K562 (cell line): ENCODE data around the gene SERTAD3. TPM values are rescaled to one million over a fixed set of nuclear protein-coding genes. Genes with fewer than 3 reads are reported as not detected.

ENCODE experiments used
- AFF1 ChIP-seq, 2 experiments: fragments of 450-650 bp; IDR thresholded peaks; 2 replicates each; pipeline ENCODE4 v1.6.1; 2018; ENCODE audit warnings: mild to moderate bottlenecking in 2 of 2, low read depth in 1 of 2; ENCODE audit not compliant: partially characterized antibody in 2 of 2
- ATF2 ChIP-seq: sonication (generic); formaldehyde crosslinking; IDR thresholded peaks from 2 replicates; pipeline ENCODE4 v1.8.1; 2022; ENCODE audit warnings: missing genetic modification reagents
- CBFA2T3 ChIP-seq: fragments of 450-650 bp; IDR thresholded peaks from 2 replicates; pipeline ENCODE4 v1.6.1; 2017
- CTBP1 ChIP-seq: fragments of 450-650 bp; IDR thresholded peaks from 2 replicates; pipeline ENCODE4 v1.6.1; 2016; ENCODE audit warnings: borderline replicate concordance
- CXXC5 ChIP-seq: fragments of 250-450 bp; sonication (Bioruptor Pico); IDR thresholded peaks from 2 replicates; pipeline ENCODE4 v1.8.0; 2022; ENCODE audit warnings: inconsistent platforms, mild to moderate bottlenecking, moderate library complexity
- FOSL1 ChIP-seq: fragments of 200-800 bp; sonication (Bioruptor generic); conservative IDR thresholded peaks from 2 replicates; pipeline ENCODE4 v1.6.1; 2016; ENCODE audit warnings: missing genetic modification characterization, missing compliant biosample characterization
- GABPA ChIP-seq: fragments of 200-800 bp; sonication (Bioruptor generic); conservative IDR thresholded peaks from 2 replicates; pipeline ENCODE4 v1.6.1; 2016; ENCODE audit warnings: low read depth, missing genetic modification characterization, missing compliant biosample characterization
- MAX ChIP-seq: sonication (generic); formaldehyde crosslinking; IDR thresholded peaks from 2 replicates; pipeline ENCODE4 v1.9.0; 2022; ENCODE audit warnings: mild to moderate bottlenecking, missing genetic modification reagents
- NKRF ChIP-seq: fragments of 450-650 bp; IDR thresholded peaks from 2 replicates; pipeline ENCODE4 v1.6.1; 2016; ENCODE audit warnings: borderline replicate concordance
- POLR2G ChIP-seq: fragments of 200-400 bp; formaldehyde crosslinking; IDR thresholded peaks from 2 replicates; pipeline ENCODE4 v1.6.1; 2017; ENCODE audit warnings: low read depth, mild to moderate bottlenecking, antibody characterized with exemption, low read length, moderate library complexity
- RUNX1 ChIP-seq: sonication (generic); IDR thresholded peaks from 2 replicates; pipeline ENCODE4 v1.6.1; 2016; ENCODE audit warnings: antibody characterized with exemption, low read depth
- TAF7 ChIP-seq: fragments of 450-650 bp; IDR thresholded peaks from 2 replicates; pipeline ENCODE4 v1.6.1; 2016; ENCODE audit warnings: missing genetic modification characterization, missing compliant biosample characterization
- TBP ChIP-seq: optimal IDR thresholded peaks from 2 replicates; pipeline ENCODE3; 2011; ENCODE audit warnings: low read depth, low read length, improper control_type of control experiment
- ZBTB2 ChIP-seq: fragments of 450-650 bp; IDR thresholded peaks from 2 replicates; pipeline ENCODE4 v1.6.1; 2016; ENCODE audit warnings: antibody characterized with exemption
- ZBTB43 ChIP-seq: sonication (generic); formaldehyde crosslinking; IDR thresholded peaks from 2 replicates; pipeline ENCODE4 v1.8.0; 2023; ENCODE audit warnings: mild to moderate bottlenecking, missing genetic modification reagents
- ZNF121 ChIP-seq: sonication (generic); formaldehyde crosslinking; conservative IDR thresholded peaks from 2 replicates; pipeline ENCODE4 v1.8.0; 2022; ENCODE audit warnings: missing genetic modification reagents
- polyA plus RNA-seq, 8 experiments: library from polyadenylated mRNA; depleted of rRNA in 4 of 8; stranded (reverse) in 5 of 8; unstranded in 3 of 8; fragments of >200 nt; fragmentation: Nextera tagmentation in 2 of 8; fragmentation: Illumina TruSeq in 1 of 8; extraction: Ambion mirVana in 2 of 8; extraction: Trizol in 1 of 8; gene quantifications; 2 replicates each; pipeline versions ENCODE4 v1.2.1 to v1.2.3, GENCODE V29; 2011 to 2014; ENCODE audit warnings: inconsistent platforms in 1 of 8, missing spikeins in 1 of 8
- total RNA-seq, 7 experiments: library from RNA; depleted of rRNA in 6 of 7; stranded (reverse); fragments of >200 nt in 6 of 7; fragmentation: Illumina TruSeq in 2 of 7; extraction: Trizol in 2 of 7; gene quantifications; 2 replicates each; pipeline versions ENCODE4 v1.2.1 to v1.2.3, GENCODE V29; 2011 to 2021; ENCODE audit warnings: low replicate concordance in 1 of 7

The SERTAD3 gene
- total and polyA plus RNA-seq, 9 of the 15 experiments (the other 6 are each of a cell fraction or from before 2014, with no cell fraction given) = 5.4 to 28.9 (median 17.5) TPM

GRCh38 chr19:40425450-40426287 lies 18.5 kb downstream of the SERTAD3 start, which contains the start of gene SERTAD1 (continued):
- TF ChIP-seq MAX (CRISPR knock-in tag) = peak; percentile 83
- TF ChIP-seq FOSL1 (tag) = peak; percentile 98
- TF ChIP-seq CBFA2T3 = peak; percentile 18; the same call in 1 of the 2 replicates
- TF ChIP-seq AFF1 (IDR thresholded peaks at IDR 0.05; ENCODE audit: low read depth in 1 of 2, partially characterized antibody in 2 of 2) = no peak
- peak; percentile 82 for TF ChIP-seq CXXC5 (CRISPR knock-in tag)
- TF ChIP-seq ZNF121 = peak; percentile 36; the same call in 1 of the 2 replicates
- peak; percentile 97 for TF ChIP-seq TBP
- TF ChIP-seq CTBP1 = peak; percentile 68
- TF ChIP-seq ZBTB2 = peak; percentile 83; the same call in 1 of the 2 replicates
- no peak for TF ChIP-seq ATF2 (CRISPR knock-in tag)
- peak; percentile 41; the same call in 1 of the 2 replicates for TF ChIP-seq ZBTB43 (CRISPR knock-in tag)
- TF ChIP-seq GABPA (tag) = peak; percentile 66
- TF ChIP-seq POLR2G = peak; percentile 100
- TF ChIP-seq RUNX1 = peak; percentile 33; the same call in 1 of the 2 replicates
- peak; percentile 35; the same call in 1 of the 2 replicates for TF ChIP-seq NKRF
- peak; percentile 77 for TF ChIP-seq TAF7 (tag)
